WI38 (cell line): ENCODE measurements around the gene UMOD.

Experiments
- H3K4me3 ChIP-seq: 2 replicates; pipeline ENCODE4 v1.5.1; 2011; ENCODE audit warnings: low read depth, mild to moderate bottlenecking, control low read depth, low read length
- CTCF ChIP-seq: IDR thresholded peaks from 2 replicates; pipeline ENCODE4 v1.5.1; 2012; ENCODE audit warnings: low read depth, mild to moderate bottlenecking, control low read depth, low read length

The UMOD gene

GRCh38 chr16:20302389-20302788 is 50.1 kb downstream of the UMOD start:
- H3K4me3 ChIP-seq: no peak overlapping the region
- TF ChIP-seq CTCF: no peak

- H3K4me3 ChIP-seq: no peak overlapping the region
- no peak for TF ChIP-seq CTCF
These were observed 50.7 kb downstream of the UMOD start for GRCh38 chr16:20301840-20302239.

GRCh38 chr16:20300312-20301097 is 52.0 kb downstream of the UMOD start:
- peak; percentile 57 for TF ChIP-seq CTCF
- no peak overlapping the region for H3K4me3 ChIP-seq

- no peak overlapping the region for H3K4me3 ChIP-seq
- TF ChIP-seq CTCF: no peak
These were observed 54.1 kb downstream of the UMOD start for GRCh38 chr16:20298452-20298851.

GRCh38 chr16:20291208-20292206 is 61.0 kb downstream of the UMOD start:
- no peak overlapping the region for H3K4me3 ChIP-seq
- no peak for TF ChIP-seq CTCF

- no peak overlapping the region for H3K4me3 ChIP-seq
- no peak for TF ChIP-seq CTCF
These were observed 62.9 kb downstream of the UMOD start for GRCh38 chr16:20289571-20289970.

- no peak overlapping the region for H3K4me3 ChIP-seq
- TF ChIP-seq CTCF: no peak
These were observed 66.5 kb downstream of the UMOD start for GRCh38 chr16:20285993-20286499.
